ENCODE measurements around the gene REX1BD. TPM values are rescaled to one million over a fixed set of nuclear protein-coding genes. Genes with fewer than 3 reads are reported as not detected.
"Not testable (repeated sequence)": the region's sequence is repeated elsewhere in the genome, so short reads cannot be mapped to it uniquely, and the experiment has no call there.

Gene REX1BD
- total RNA-seq, 2 experiments from 2014 or later: 88.9 to 102 TPM

- ATAC-seq (no peak), DNase-seq (no peak)
- Mint-ChIP-seq H3K4me3 (no peak overlapping the region), H3K36me3 (no peaks in the 10 kb centered on the region), H3K9me3 (ENCODE audit: low read depth) (no peaks in the 10 kb centered on the region), H3K27ac (no peak overlapping the region), H3K27me3 (peaks cover 21% of the 10 kb centered on the region), H3K4me1 (peaks cover 15% of the 10 kb centered on the region)
- CTCF ChIA-PET: interaction anchor here (0.9 to 1.2 kb wide), 3 partner anchors 9 to 249 kb away, joined by 3 read pairs; partner anchors contain the start of gene REX1BD
These were observed 9.4 kb downstream of the REX1BD start for GRCh38 chr19:18597809-18598660.

- DNase-seq (no peak), ATAC-seq (no peak)
- no peaks in the 10 kb centered on the region for H3K9me3 Mint-ChIP-seq (ENCODE audit: low read depth)
- H3K36me3 Mint-ChIP-seq: no peaks in the 10 kb centered on the region
- CTCF ChIA-PET: interaction anchor here (1.3 to 1.4 kb wide), 2 partner anchors 10 to 265 kb away, joined by 3 read pairs; partner anchors contain the start of gene REX1BD
- peaks cover 10% of the 10 kb centered on the region for H3K4me1 Mint-ChIP-seq
- H3K4me3 Mint-ChIP-seq: no peak overlapping the region
- H3K27me3 Mint-ChIP-seq: peaks cover 31% of the 10 kb centered on the region
- no peak overlapping the region for H3K27ac Mint-ChIP-seq
These were observed 10.9 kb downstream of the REX1BD start for GRCh38 chr19:18599485-18599884.

DNA sequence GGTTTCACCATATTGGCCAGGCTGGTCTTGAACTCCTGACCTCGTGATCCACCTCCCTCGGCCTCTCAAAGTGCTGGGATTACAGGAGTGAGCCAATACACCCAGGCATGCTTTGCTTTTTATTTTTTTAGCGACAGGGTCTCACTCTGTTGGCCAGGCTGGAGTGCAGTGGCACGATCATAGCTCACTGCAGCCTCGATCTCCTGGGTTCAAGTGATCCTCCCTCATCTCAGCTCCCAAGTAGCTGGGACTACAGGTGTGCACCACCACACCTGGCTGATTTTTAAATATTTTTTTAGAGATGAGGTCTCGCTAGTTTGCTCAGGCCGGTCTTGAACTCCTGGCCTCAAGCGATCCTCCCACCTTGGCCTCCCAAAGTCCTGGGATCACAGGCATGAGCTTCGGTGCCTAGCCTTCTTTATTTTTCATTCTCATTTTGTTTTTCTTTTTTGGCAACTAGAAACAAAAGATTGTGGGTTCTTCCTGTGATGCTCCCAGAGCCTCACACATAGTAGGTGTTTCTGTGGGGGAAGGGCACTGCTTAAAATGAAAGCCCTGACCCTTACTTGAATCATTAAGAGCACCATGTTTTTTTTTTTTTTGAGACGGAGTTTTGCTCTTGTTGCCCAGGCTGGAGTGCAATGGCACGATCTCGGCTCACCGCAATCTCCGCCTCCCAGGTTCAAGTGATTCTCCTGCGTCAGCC lies 12.2 kb downstream of the REX1BD start:
- H3K36me3 Mint-ChIP-seq; H3K4me3 Mint-ChIP-seq; CTCF ChIA-PET; DNase-seq; H3K9me3 Mint-ChIP-seq (ENCODE audit: low read depth); ATAC-seq; H3K4me1 Mint-ChIP-seq; H3K27ac Mint-ChIP-seq: not testable (repeated sequence)
- H3K27me3 Mint-ChIP-seq: peaks cover 36% of the 10 kb centered on the region

GRCh38 chr19:18601875-18602274 lies 13.3 kb downstream of the REX1BD start:
- no peaks in the 10 kb centered on the region for H3K36me3 Mint-ChIP-seq
- no peak overlapping the region for H3K4me3 Mint-ChIP-seq
- CTCF ChIA-PET: no interaction called here

DNA sequence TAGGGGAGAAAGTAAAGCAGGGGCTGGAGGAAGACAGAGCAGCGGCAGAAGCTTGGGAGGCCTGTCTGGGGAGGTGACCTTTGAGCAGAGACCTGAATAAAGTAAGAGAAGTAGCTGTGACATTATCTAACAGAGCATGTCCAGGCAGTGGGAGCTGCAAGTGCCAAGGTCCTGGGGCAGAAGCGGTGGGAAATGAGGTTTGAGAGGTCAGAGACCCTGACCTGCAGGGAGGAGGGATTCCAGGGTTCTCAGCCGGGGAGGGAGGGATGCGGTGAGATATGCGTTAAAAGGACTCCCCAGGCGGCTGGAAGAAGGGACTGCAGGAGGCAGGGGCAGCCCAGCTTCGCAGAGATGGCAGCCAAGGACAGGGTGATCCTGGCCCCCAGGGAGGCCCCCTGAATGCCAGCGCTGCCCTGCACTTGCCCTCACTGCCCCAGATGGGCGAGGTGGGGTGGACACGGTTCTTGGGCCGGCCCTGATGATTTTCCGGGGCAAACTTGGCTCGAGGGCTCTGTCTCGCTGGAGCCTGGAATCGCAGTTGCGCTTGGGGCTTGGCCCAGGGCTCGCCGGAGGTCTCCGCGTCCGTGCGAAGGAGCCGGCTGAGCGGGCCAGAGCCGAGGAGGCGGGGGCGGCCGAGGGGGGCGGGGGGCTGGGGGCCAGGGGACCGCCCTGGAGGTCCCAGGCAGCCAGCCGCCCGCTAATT lies 14.8 kb downstream of the REX1BD start:
- Mint-ChIP-seq H3K27ac (no peak overlapping the region), H3K36me3 (no peaks in the 10 kb centered on the region), H3K9me3 (ENCODE audit: low read depth) (no peaks in the 10 kb centered on the region), H3K4me1 (no peaks in the 10 kb centered on the region), H3K4me3 (no peak overlapping the region), H3K27me3 (peaks cover 52% of the 10 kb centered on the region)
- peak; percentile 52 for DNase-seq
- ATAC-seq: peak; percentile 60
- CTCF ChIA-PET: no interaction called here

More at GRCh38 chr19:18601875-18602274, 13.3 kb downstream of the REX1BD start:
- Mint-ChIP-seq H3K4me1 (peaks cover 2% of the 10 kb centered on the region), H3K27me3 (peaks cover 36% of the 10 kb centered on the region), H3K27ac (no peak overlapping the region), H3K9me3 (ENCODE audit: low read depth) (no peaks in the 10 kb centered on the region)
- no peak for DNase-seq
- ATAC-seq: no peak

- Mint-ChIP-seq H3K4me3 (no peak overlapping the region), H3K9me3 (ENCODE audit: low read depth) (no peaks in the 10 kb centered on the region), H3K27me3 (peaks cover 60% of the 10 kb centered on the region), H3K27ac (no peak overlapping the region), H3K4me1 (no peaks in the 10 kb centered on the region), H3K36me3 (no peaks in the 10 kb centered on the region)
- DNase-seq (no peak), ATAC-seq (no peak)
- CTCF ChIA-PET: interaction anchor here (1.4 kb wide), 1 partner anchor 10 kb away, joined by 4 read pairs; no protein-coding TSS in a partner anchor
These were observed 15.6 kb downstream of the REX1BD start for GRCh38 chr19:18603958-18604819.

GRCh38 chr19:18604820-18605159 lies 16.2 kb downstream of the REX1BD start:
- no peak for DNase-seq
- Mint-ChIP-seq H3K4me1 (no peaks in the 10 kb centered on the region), H3K4me3 (no peak overlapping the region), H3K27me3 (peaks cover 66% of the 10 kb centered on the region), H3K9me3 (ENCODE audit: low read depth) (no peaks in the 10 kb centered on the region), H3K27ac (no peak overlapping the region), H3K36me3 (no peaks in the 10 kb centered on the region)
- ATAC-seq: no peak
- CTCF ChIA-PET: interaction anchor here (1.4 kb wide), 1 partner anchor 11 kb away, joined by 4 read pairs; no protein-coding TSS in a partner anchor

GRCh38 chr19:18605196-18605545 lies 16.6 kb downstream of the REX1BD start:
- H3K9me3 Mint-ChIP-seq (ENCODE audit: low read depth): no peaks in the 10 kb centered on the region
- DNase-seq: no peak
- peaks cover 69% of the 10 kb centered on the region for H3K27me3 Mint-ChIP-seq
- no peak overlapping the region for H3K27ac Mint-ChIP-seq
- CTCF ChIA-PET: interaction anchor here (1.4 kb wide), 1 partner anchor 11 kb away, joined by 4 read pairs; no protein-coding TSS in a partner anchor
- no peak for ATAC-seq
- H3K4me1 Mint-ChIP-seq: no peaks in the 10 kb centered on the region
- H3K36me3 Mint-ChIP-seq: no peaks in the 10 kb centered on the region
- no peak overlapping the region for H3K4me3 Mint-ChIP-seq

- Mint-ChIP-seq H3K36me3 (no peaks in the 10 kb centered on the region), H3K9me3 (ENCODE audit: low read depth) (no peaks in the 10 kb centered on the region), H3K4me3 (no peak overlapping the region), H3K4me1 (no peaks in the 10 kb centered on the region), H3K27me3 (peaks cover 74% of the 10 kb centered on the region), H3K27ac (no peak overlapping the region)
- DNase-seq (no peak), ATAC-seq (no peak)
- CTCF ChIA-PET: interaction anchor here (1.4 kb wide), 1 partner anchor 12 kb away, joined by 4 read pairs; no protein-coding TSS in a partner anchor
These were observed 17.1 kb downstream of the REX1BD start for GRCh38 chr19:18605546-18606280.

GRCh38 chr19:18606281-18607225 lies 18.0 kb downstream of the REX1BD start, which contains the start of gene CRLF1:
Gene CRLF1 (minus strand): TSS chr19:18606799. CDS start chr19:18606656, 143 bp downstream.
- H3K27me3 Mint-ChIP-seq: peaks cover 77% of the 10 kb centered on the region
- CTCF ChIA-PET: no interaction called here
- H3K9me3 Mint-ChIP-seq (ENCODE audit: low read depth): no peaks in the 10 kb centered on the region
- H3K27ac Mint-ChIP-seq: no peak within 1 kb of the TSS
- H3K4me1 Mint-ChIP-seq: peaks cover 4% of the 10 kb centered on the region
- no peak within 1 kb of the TSS for H3K4me3 Mint-ChIP-seq
- no peak for DNase-seq
- no peak for ATAC-seq
- no peaks in the 10 kb centered on the region for H3K36me3 Mint-ChIP-seq

DNA sequence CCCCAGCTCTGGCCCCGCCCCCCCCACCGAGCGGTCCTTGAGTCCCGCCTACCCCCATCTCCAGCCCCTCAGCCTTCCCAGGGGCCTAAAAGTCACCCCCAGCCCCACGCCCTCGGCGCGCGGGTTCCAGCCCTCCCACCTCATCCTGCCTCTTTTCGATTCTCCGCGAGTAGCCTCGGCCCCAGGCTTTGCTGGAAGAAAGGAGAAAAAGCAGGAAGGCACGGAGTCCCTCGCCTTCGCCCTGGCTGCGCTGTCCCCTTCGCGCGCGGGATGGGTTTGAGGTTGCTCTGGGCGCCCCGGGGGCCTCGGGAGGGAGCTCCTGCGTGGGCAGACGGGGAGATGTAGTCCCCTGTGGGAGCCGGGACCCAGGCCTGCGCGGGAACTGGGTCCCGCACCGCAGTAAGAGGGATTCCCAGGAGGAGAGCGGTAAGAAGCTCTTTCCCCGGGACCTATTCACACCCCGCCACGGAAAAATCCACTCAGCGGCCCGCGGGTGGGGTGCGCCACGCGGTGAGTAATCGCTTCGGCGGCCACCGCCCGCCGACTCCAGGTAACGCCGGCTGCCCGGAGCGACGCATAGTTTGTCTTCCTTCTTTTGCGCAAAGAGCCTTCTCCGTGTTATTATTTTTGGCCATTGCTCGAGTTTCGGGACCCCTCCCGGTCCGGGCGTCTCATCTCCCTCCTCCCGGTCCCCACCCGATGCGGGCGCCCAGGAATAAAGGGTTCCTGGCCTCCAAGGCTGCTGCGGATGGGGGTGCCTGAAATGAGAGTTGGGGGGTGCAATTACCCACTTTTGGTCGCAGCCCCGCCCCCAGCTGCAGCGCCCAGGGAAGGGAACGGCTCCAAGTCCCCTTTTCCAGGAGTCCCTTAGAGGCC lies 18.9 kb downstream of the REX1BD start:
- Mint-ChIP-seq H3K27me3 (peaks cover 77% of the 10 kb centered on the region), H3K4me1 (peaks cover 8% of the 10 kb centered on the region), H3K9me3 (ENCODE audit: low read depth) (no peaks in the 10 kb centered on the region), H3K4me3 (no peak overlapping the region), H3K27ac (no peak overlapping the region), H3K36me3 (no peaks in the 10 kb centered on the region)
- CTCF ChIA-PET: no interaction called here
- DNase-seq (no peak), ATAC-seq (no peak)

Data from activated CD8-positive, alpha-beta memory T cell treated with anti-CD3 and anti-CD28 coated beads, Interleukin-2, amount 10 ng/mL, durations not matched to agents 7 days and 5 days (primary cell).